Peyer's patch (tissue), 4 donors: ENCODE results near the gene ZC3H15.

ENCODE experiments used
- POLR2A ChIP-seq, 2 donors: fragments of 450-650 bp; IDR thresholded peaks; one replicate each; pipeline ENCODE4 v1.5.1; 2017; ENCODE audit warnings: antibody characterized with exemption in 2 of 2, mild to moderate bottlenecking in 2 of 2, moderate library complexity in 2 of 2
- TF ChIP-seq, protein P1 (sequence below), 6 experiments: fragments of 450-650 bp in 4 of 6; fragments of 200-600 bp in 2 of 6; sonication (generic) in 1 of 6; IDR thresholded peaks; one replicate each; pipeline ENCODE4 v1.5.1; 2017 to 2019; ENCODE audit warnings: antibody characterized with exemption in 6 of 6, mild to moderate bottlenecking in 3 of 6, moderate library complexity in 1 of 6

DNA sequence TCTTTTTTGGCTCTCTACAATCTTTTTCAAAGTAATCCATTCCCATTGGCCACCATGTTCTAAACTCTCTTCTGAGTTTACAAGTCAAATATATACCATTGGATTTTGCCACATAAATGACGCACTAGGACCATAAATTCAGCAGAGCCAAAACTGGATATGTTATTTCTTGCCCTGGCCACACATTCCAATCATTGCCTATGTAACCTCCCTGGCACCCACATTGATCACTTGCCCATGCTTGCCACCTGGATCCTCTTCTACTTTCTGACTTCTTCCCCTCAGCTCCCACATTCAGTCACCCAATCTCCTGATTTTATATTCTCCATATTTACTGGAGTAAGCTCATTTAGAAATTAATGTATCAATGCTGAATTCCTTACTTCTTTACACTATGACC lies 5.1 kb upstream of the ZC3H15 start:
- TF ChIP-seq, protein P1, sequence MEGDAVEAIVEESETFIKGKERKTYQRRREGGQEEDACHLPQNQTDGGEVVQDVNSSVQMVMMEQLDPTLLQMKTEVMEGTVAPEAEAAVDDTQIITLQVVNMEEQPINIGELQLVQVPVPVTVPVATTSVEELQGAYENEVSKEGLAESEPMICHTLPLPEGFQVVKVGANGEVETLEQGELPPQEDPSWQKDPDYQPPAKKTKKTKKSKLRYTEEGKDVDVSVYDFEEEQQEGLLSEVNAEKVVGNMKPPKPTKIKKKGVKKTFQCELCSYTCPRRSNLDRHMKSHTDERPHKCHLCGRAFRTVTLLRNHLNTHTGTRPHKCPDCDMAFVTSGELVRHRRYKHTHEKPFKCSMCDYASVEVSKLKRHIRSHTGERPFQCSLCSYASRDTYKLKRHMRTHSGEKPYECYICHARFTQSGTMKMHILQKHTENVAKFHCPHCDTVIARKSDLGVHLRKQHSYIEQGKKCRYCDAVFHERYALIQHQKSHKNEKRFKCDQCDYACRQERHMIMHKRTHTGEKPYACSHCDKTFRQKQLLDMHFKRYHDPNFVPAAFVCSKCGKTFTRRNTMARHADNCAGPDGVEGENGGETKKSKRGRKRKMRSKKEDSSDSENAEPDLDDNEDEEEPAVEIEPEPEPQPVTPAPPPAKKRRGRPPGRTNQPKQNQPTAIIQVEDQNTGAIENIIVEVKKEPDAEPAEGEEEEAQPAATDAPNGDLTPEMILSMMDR (IDR thresholded peaks at IDR 0.05) = no peak
- TF ChIP-seq POLR2A (IDR thresholded peaks at IDR 0.05) = no peak
